ENCODE results near the gene HNRNPA0. TPM values are rescaled to one million over a fixed set of nuclear protein-coding genes. Genes with fewer than 3 reads are reported as not detected.

HNRNPA0 gene
- total and polyA plus RNA-seq, 11 donors, result 4.0 to 27.6 (median 14.2) TPM

DNA sequence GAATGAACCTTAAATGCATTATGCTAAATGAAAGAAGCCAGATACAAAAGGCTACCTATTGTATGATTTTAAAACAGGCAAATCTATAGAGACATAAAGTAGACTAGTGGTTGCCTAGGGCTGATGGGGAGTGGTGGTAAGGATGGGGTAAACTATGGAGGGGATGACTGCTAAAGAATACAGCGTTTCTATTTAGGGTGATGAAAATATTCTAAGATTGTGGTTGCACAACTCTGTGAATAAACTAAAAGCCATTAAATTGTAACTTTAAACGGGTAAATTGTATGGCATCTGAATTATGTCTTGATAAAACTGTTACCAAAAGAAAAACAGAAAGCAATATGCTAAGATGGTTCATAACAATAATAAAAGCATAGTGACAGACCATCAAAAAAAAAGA is 39.7 kb downstream of the HNRNPA0 start:
- intact Hi-C loops (cut with DNase I), result no loop called here
- WGBS, 4 donors, result 94 to 96% (median 95%) methylated on average over 2 of the region's 2 CpGs
- Histone ChIP-seq H3K4me1 (peaks cover 0 to 25% (median under 1%) of the 10 kb centered on the region in 12 donors), H3K27me3 (no peaks in the 10 kb centered on the region), H3K4me3 (no peak overlapping the region), H3K36me3 (peaks cover 0 to 22% (median 6%) of the 10 kb centered on the region in 9 donors), H3K27ac (no peak overlapping the region), H3K9me3 (peaks cover 0 to 22% (median 6%) of the 10 kb centered on the region in 12 donors)
- ATAC-seq, result no peak
- DNase-seq, result no peak
- TF ChIP-seq, protein P1, sequence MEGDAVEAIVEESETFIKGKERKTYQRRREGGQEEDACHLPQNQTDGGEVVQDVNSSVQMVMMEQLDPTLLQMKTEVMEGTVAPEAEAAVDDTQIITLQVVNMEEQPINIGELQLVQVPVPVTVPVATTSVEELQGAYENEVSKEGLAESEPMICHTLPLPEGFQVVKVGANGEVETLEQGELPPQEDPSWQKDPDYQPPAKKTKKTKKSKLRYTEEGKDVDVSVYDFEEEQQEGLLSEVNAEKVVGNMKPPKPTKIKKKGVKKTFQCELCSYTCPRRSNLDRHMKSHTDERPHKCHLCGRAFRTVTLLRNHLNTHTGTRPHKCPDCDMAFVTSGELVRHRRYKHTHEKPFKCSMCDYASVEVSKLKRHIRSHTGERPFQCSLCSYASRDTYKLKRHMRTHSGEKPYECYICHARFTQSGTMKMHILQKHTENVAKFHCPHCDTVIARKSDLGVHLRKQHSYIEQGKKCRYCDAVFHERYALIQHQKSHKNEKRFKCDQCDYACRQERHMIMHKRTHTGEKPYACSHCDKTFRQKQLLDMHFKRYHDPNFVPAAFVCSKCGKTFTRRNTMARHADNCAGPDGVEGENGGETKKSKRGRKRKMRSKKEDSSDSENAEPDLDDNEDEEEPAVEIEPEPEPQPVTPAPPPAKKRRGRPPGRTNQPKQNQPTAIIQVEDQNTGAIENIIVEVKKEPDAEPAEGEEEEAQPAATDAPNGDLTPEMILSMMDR (IDR thresholded peaks at IDR 0.05), result no peak
- no peak for TF ChIP-seq POLR2A (IDR thresholded peaks at IDR 0.05)

DNA sequence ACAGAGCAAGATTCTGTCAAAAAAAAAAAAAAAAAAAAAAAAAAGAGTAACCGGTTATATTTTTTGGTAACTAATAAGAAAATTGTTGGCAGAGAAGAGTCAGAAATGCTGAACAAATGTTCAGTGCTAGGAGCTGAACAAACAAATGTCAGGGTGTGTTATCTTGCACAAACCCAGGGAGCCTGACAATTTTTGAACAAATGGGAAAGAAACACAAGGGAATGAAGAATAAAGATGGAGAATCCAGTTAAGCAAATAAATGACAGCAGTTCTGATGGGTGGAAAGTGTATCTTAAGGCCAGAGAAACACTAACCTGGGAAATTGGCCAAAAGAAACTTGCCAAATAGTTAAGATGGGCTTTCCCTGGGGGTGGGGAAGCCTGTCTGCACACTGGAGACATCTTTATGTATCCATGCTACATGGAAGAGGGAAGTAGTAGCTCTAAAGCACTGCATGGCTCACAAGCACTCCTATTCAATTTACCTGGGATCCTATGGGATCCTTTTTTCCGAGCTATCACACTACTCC is 42.0 kb downstream of the HNRNPA0 start:
- DNase-seq (no peak), ATAC-seq (no peak)
- Histone ChIP-seq H3K27ac (no peak overlapping the region), H3K4me3 (no peak overlapping the region), H3K27me3 (no peaks in the 10 kb centered on the region), H3K9me3 (peaks cover 0 to 22% (median 6%) of the 10 kb centered on the region in 12 donors), H3K4me1 (peaks cover 0 to 28% (median 3%) of the 10 kb centered on the region in 12 donors), H3K36me3 (peaks cover 0 to 25% (median 7%) of the 10 kb centered on the region in 9 donors)
- WGBS, 4 donors, result 76 to 93% (median 86%) methylated on average over 2 of the region's 2 CpGs
- no peak for TF ChIP-seq POLR2A (IDR thresholded peaks at IDR 0.05)
- TF ChIP-seq, protein P1 (IDR thresholded peaks at IDR 0.05), result no peak
- intact Hi-C loops (cut with DNase I), result no loop called here

DNA sequence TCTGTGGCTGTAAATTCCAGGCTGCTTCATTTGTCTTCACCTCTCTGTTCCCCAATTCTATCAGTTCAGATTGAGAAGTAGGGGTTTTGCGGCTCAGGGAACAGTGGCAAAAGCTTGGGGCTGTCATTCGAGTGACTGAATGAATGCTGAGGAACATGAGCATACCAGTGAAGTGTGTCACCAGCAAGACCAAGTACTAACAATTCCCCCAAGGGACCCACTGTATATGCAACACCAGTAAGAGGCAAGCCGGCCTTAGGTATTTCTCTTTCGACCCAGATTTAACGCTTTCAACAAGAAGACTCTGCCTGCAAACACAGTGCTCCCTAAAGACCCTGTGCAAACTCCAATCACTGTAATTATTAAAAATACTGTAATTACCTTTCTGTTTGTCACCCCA is 44.1 kb downstream of the HNRNPA0 start:
- WGBS, 4 donors, result 89 to 90% (median 89%) methylated on average over 5 of the region's 5 CpGs
- TF ChIP-seq, protein P1 (IDR thresholded peaks at IDR 0.05), result no peak
- intact Hi-C loops (cut with DNase I), result no loop called here
- Histone ChIP-seq H3K36me3 (peaks cover 0 to 39% (median 9%) of the 10 kb centered on the region in 9 donors), H3K4me1 (peaks cover 0 to 28% (median 3%) of the 10 kb centered on the region in 12 donors), H3K9me3 (peaks cover 0 to 22% (median 6%) of the 10 kb centered on the region in 12 donors), H3K27ac (no peak overlapping the region), H3K4me3 (no peak overlapping the region), H3K27me3 (no peaks in the 10 kb centered on the region)
- ATAC-seq (no peak), DNase-seq (no peak)

DNA sequence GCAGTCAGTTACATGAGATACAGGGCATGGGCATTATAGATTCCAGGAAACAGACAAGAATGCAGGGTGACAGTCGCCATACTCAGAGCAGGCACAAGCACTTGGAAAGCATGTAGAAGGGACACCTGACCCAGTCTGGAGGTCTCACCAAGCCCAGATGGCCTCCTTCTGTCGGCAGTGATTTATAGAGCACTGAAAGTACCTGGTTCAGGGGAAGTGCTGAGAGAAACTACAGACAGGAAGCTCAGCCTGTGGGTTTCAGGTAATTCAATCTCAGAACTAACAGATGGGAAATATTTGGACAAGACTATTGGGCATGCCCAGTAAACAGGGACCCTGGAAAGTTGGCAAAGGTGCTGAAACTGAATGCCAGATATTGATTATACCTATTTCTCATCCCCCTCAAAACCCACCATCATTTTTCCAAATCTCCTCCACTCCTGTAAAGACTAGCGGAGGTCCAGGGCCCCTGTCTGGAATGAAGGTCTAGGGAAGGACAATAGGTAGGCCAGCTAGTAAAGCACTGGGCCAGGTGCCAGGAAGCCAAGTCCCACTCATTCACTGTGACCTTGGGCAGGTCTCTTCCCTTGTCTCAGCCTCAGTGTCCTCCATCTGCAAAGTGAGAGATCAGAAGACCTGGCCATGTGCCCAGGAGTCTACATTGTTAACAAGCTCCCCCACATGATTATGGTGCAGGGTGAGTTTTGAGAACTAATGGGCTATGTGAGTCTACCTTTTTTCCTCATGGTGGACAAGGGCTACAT is 45.2 kb downstream of the HNRNPA0 start:
- Histone ChIP-seq H3K27ac (no peak overlapping the region), H3K4me1 (peaks cover 0 to 28% (median 3%) of the 10 kb centered on the region in 12 donors), H3K27me3 (no peaks in the 10 kb centered on the region), H3K9me3 (peaks cover 0 to 17% (median 6%) of the 10 kb centered on the region in 12 donors), H3K36me3 (peaks cover 0 to 35% (median 9%) of the 10 kb centered on the region in 9 donors), H3K4me3 (no peak overlapping the region)
- WGBS, 4 donors, result 67 to 85% (median 78%) methylated on average over 3 of the region's 3 CpGs
- intact Hi-C loops (cut with DNase I), result no loop called here
- DNase-seq (peak in 1 of 5 donors; percentile 30), ATAC-seq (peak in 1 of 4 donors; percentile 21)
- TF ChIP-seq, protein P1 (IDR thresholded peaks at IDR 0.05), result no peak
- TF ChIP-seq POLR2A (IDR thresholded peaks at IDR 0.05), result no peak
